GM19351 (cell line): ENCODE results near the gene SPTBN2.
"Not testable (repeated sequence)": the region's sequence is repeated elsewhere in the genome, so short reads cannot be mapped to it uniquely, and the experiment has no call there.

Source experiments
- ATAC-seq: cut with Tn5 transposase; IDR thresholded peaks from one replicate; pipeline ENCODE4 v1.9.1; 2021; ENCODE audit warnings: mild to moderate bottlenecking, moderate library complexity; ENCODE audit not compliant: unreplicated experiment

SPTBN2 gene

GRCh38 chr11:66643745-66644437 is 85.1 kb downstream of the SPTBN2 start:
- no peak for ATAC-seq

GRCh38 chr11:66641834-66642233 is 87.2 kb downstream of the SPTBN2 start:
- no peak for ATAC-seq

DNA sequence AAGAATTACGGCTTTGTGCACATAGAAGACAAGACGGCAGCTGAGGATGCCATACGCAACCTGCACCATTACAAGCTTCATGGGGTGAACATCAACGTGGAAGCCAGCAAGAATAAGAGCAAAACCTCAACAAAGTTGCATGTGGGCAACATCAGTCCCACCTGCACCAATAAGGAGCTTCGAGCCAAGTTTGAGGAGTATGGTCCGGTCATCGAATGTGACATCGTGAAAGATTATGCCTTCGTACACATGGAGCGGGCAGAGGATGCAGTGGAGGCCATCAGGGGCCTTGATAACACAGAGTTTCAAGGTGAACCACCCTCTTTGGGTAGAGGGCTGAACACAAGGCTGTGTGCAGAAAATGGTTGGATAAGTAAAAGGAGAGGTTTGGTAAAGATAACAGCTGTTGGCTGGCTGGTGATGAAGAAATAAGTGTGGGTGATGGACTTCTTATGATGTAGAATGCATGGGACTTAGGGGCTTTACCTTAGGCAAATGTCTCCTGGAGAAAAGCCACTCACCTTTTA is 89.1 kb downstream of the SPTBN2 start:
- not testable (repeated sequence) for ATAC-seq

- ATAC-seq, result no peak
These were observed 89.8 kb downstream of the SPTBN2 start for GRCh38 chr11:66639066-66639813.

- peak; percentile 97 for ATAC-seq
These were observed 90.6 kb downstream of the SPTBN2 start, which contains the start of gene RBM4 for GRCh38 chr11:66638177-66639065. TSS of gene RBM4 (plus strand) at chr11:66638703. CDS start at chr11:66639712, 1,009 bp downstream.

- no peak for ATAC-seq
These were observed 91.3 kb downstream of the SPTBN2 start for GRCh38 chr11:66637557-66638176.

DNA sequence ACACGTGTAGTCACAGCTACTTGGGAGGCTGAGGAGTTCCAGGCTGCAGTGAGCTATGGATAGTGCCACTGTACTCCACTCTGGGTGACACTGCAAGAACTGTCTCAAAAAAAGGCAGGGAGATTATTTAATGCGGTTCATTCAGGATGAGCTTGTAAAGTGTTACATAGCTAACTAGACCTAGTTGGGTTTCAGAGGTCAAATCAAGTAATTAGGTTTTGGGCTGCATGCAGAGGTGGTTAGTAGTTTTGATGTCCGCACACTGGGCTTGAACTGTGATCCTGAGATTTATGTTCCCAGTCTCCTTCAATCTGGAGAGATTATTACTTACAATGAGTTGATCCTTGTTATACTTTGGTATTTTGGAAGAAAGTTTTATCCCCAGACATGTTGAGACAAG is 92.6 kb downstream of the SPTBN2 start:
- ATAC-seq, result no peak
